Hypothalamus (tissue), 51 donors: ENCODE data around the gene PRRX2.
A peak's percentile ranks its signal among the peaks of the same experiment; 100 is the strongest.

Experiments used
- DNase-seq, 51 donors: peaks; one replicate each; lab custom pipeline; 2025; lab: John Stamatoyannopoulos, UW

The PRRX2 gene

GRCh38 chr9:129665389-129665775 lies at the start of gene PRRX2:
PRRX2 (plus strand) TSS chr9:129665647; CDS start chr9:129665868, 221 bp downstream.
- no peak for DNase-seq

DNA sequence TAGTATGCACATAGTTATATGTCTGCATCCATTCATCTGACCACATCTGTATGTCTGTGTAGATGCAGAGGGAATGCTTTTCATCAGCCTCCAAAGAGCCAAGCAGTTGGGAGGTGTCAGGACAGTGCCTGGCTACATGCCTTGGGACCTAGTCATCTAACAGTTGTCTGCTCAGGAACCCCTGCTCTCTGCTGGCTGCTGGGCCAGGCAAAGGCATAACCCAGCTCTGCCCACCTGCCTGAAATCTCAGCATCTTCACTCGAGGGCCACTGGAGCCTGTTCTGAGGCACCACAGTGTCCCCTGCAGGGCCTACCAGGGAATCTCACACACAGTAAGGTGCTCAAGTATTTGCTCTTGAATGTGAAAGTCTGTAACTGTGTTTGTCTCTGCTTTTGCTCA lies 48.3 kb upstream of the PRRX2 start:
- DNase-seq, result peak in 1 of 51 donors; percentile 38

- DNase-seq, result peak in 6 of 51 donors; percentile 21 to 55 (median 44)
Observed at GRCh38 chr9:129619787-129620668, 45.4 kb upstream of the PRRX2 start.

DNA sequence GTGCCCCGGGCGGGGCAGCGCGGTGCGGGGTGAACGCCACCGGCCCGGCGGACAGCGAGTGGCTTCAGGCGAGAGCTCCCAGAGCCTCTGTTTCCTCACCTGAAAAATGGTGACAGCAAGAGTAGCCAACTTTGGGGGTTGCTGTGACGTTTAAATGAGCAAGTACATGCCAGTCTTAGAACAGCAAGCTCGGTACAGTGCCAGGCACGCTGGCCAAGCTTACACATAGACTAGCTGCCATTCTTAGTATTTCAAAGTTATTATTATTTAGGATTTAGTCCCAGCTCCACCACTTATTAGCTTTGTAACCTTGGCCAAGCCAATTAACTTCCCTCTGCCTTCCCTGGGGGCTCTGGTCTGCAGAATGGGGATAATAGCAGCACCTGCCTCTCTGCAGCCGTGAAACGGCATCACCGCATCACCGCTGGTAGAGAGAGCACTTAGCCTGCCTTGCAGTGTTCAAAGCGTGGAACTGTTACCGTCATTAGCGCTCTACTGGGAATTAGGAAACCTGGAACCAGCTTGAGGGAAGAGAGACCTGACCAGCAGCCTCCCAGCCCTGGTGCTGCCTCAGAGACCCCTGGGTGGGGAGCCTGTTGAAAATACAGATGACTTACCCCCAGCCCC lies 44.7 kb upstream of the PRRX2 start, which contains the start of gene C9orf50:
Gene C9orf50, minus strand, starts transcription at position 433 of the 627 bp plus-strand sequence. CDS start 527 bp downstream, outside the sequence.
- DNase-seq, result no peak

DNA sequence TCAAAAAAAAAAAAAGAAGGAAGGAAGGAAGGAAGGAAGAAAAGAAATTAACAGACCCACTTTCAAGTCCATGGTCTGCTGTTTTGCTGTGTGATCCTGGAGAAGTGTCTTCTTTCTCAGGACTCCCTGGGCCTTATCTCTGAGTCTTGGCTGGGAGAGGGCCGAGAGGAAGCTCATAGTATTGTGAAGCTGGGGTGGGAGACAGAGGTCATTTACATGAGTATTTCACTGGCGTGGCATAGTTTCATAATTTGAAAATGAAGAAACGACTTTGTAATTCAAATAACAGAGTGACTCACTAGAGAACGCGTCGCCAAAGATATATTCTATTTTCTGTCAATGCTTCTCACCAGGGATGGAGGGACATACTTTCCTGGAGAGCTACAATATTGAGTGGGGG lies 42.1 kb upstream of the PRRX2 start:
- no peak for DNase-seq

DNA sequence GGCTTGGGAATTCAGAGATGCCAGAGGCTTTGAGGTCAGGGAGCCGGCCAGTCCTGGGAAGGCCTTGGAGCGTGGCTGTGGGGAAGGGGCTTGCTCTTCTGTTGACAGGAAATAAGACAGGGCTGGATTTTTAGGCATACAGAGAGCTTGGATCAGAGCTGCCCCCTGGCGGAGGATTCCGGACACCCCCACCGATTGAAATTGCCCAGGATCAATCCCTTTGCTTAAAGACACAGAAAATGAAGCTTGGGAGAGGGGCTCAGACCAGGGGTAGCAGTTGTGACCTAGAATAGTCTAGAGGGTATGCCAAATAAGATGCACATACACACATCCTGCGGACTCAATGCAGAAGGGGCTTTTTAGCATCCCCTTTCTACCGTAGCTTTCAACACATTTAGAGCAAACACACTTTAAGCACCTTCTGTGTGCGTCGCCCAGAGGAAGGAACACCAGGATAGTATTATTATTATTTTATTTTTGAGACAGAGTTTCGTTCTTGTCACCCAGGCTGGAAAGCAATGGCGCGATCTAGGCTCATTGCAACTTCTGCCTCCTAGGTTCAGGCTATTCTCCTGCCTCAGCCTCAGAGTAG lies 41.2 kb upstream of the PRRX2 start:
- DNase-seq, result peak in 23 of 51 donors; percentile 12 to 61 (median 33)

DNA sequence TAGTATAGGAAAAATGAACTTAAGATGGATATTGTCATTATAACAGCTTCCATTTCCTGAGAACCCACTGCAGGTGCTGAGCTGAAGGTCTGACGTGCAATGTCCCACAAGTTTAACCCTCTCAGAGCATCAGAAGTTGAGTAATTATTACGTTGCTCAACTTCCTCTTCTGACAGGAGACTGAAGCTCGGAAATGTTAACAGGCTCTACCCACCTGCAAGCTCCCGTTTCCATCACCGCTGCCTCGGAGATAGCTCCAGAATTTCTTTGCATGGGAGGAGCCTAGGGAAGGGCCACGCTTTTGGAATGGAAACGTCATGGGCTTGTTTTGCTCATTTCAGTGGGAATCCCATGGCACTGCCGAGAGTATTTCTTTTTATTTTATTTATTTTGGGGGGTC lies 40.5 kb upstream of the PRRX2 start:
- DNase-seq, result no peak

DNA sequence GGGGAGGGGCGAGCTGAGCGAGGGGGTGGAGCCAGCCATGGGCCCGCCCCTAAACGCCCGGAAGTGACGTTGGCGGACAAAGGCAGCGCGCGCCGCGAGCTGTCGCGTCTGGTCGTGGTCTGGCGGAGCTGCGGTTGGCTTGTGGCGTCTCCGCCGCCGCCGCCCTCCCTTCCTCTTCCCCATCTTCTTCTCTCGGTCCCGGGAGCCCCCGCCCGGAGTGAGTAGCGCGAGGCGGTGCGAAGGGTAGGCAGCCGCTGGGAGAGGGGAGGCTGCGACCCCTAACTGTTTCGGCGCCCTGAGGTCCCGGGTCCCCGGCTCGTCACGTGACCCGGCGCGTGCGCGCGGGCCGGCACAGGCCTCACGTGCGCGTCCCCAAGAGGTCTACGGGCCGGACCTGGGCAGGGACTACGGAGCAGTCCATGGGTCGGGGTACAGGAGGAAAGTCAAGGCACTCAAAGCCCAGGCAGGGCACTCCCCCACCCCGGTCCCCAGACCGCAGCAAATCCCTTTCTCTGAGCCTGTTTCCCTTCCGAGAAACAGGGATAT lies 39.3 kb upstream of the PRRX2 start, which contains the start of gene NTMT1:
Gene NTMT1, plus strand, starts transcription at position 85 of the 546 bp plus-strand sequence. CDS start 6,541 bp downstream, outside the sequence.
- DNase-seq, result peak; percentile 45 to 95 (median 86)

- no peak for DNase-seq
Observed at GRCh38 chr9:129626625-129627284, 38.7 kb upstream of the PRRX2 start.

GRCh38 chr9:129627556-129628440 lies 37.6 kb upstream of the PRRX2 start:
- DNase-seq, result no peak

DNA sequence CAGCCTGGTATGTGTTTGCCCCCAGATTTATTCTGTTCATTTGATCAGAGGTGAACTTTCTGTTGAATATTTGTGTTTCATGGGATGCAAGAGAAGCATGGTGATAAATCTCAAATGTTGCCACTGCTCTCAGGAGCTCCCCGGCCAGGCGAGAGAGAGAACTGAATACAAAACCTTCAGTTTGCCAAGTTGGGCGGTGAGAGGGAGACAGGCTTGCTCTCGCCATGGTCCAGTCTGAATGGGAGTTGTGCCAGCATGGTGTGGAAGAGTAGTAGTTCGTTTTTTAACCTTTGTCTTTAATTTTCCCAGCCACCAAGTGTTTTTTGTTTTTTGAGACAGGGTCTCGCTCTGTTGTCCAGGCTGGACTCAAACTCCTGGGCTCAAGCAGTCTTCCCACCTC lies 36.7 kb upstream of the PRRX2 start:
- no peak for DNase-seq

- DNase-seq, result no peak
Observed at GRCh38 chr9:129629251-129629820, 36.1 kb upstream of the PRRX2 start.

DNA sequence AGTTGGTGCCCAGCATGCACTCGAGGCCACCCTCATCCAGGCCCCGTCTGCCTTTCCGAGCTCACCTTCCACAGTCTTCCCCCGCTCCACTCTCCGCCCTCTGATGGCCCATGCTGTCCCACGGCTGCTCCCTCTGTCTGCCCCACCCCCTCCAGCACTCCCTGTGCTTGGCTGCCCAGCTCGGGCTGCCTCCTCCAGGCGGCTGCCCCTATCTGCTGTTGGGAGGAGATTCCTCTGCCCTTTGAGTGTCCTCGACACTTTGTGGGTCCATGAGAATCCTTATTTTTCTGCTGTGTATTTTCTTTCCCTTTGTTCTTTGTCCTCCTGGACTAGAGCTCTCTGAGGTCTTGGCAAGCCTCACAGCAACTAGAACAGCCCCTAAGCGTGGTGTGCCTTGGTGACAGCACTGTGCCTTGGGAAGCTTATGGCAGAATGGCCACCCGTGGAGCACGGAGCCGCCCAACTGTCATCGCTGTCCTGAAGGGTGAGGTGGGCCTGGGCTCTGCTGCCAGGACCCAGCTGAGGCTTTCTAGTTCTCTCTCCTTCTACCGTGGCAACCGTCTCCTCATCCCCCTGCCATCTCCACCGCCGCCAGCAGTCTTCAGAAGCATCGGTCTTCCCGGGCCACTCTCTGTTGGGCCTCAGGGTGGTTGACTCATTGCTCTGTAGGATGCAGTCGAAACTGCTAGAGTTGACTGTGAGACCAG lies 34.3 kb upstream of the PRRX2 start:
- DNase-seq, result peak in 19 of 51 donors; percentile 20 to 58 (median 45)

- peak in 1 of 51 donors; percentile 24 for DNase-seq
Observed at GRCh38 chr9:129631674-129632129, 33.7 kb upstream of the PRRX2 start.

DNA sequence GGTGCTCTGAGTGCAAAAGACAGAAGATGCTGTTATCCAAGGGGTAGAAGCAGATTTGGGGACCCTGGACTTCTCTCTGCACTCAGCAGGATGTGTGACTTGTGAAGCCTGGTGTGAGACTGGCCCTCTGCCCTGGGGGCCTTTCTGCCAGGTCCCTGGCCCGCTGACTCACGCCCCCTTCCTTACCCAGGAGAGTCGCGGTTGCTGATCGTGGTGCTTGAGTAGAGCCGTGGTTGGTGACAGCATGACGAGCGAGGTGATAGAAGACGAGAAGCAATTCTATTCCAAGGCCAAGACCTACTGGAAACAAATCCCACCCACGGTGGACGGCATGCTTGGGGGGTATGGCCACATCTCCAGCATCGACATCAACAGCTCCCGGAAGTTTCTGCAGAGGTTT lies 33.0 kb upstream of the PRRX2 start:
- no peak for DNase-seq

DNA sequence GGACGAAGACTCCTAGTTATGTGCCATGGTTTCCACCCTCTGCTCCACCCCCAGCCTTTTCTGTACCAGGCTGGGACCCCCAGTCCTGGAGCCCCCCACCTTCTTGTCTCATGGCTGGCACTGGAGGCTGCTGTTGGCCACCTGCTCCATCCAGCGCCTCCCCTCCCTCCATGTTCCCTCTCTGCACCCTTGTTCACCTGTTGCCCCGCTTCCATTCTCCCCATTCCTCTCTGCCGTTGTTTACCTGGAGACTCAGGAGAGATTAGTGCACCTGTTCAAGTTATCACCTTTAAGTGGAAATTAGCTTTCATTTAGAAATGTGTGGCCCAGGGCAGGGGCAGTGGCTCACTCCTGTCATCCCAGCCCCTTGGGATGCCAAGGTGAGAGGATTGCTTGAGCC lies 32.2 kb upstream of the PRRX2 start:
- no peak for DNase-seq

GRCh38 chr9:129633848-129634247 lies 31.6 kb upstream of the PRRX2 start:
- no peak for DNase-seq
